Right ventricle myocardium inferior (tissue), 1 donor: Measurements from ENCODE around the gene MARS2. TPM values are rescaled to one million over a fixed set of nuclear protein-coding genes. Genes with fewer than 3 reads are reported as not detected.
"Not testable (repeated sequence)": the region's sequence is repeated elsewhere in the genome, so short reads cannot be mapped to it uniquely, and the experiment has no call there.

Source experiments
- ATAC-seq: fragments of 200-7000 bp; cut with Tn5 transposase; one replicate; pipeline ENCODE4 v1.9.1; 2020; ENCODE audit warnings: mild to moderate bottlenecking, moderate library complexity
- DNase-seq: peaks from one replicate; pipeline ENCODE4 v3.0.0; 2021; ENCODE audit errors: missing footprints
- intact Hi-C: fragments of 100-400 bp; cut with DNase I; formaldehyde crosslinking; loops from one replicate; pipeline ENCODE4 v1.11.0; 2022
- long read RNA-seq: library from polyadenylated mRNA; unstranded; transcript quantifications from one replicate; pipeline ENCODE4 v2.0.0, GENCODE V29; 2021
- total RNA-seq: library from RNA; stranded (reverse); fragmentation: NEBNext Ultra II Directional; extraction: Animal tissue kit (Norgen Biotek cat#: 25700); gene quantifications from one replicate; pipeline ENCODE4 v1.2.1, GENCODE V29; 2021
- donor health status: DM: no; HTN: yes; CAD: no; lungs with severe emphysema.

Gene MARS2
- 7.5 TPM for total RNA-seq
- long read RNA-seq, transcript MARS2-201 (1 exons, 3,019 nt), result major isoform, 5 of 5 reads
- long read RNA-seq, partial matches to known transcripts, result 0 of 5 reads
- long read RNA-seq, other reads (novel, unspliced or antisense), result 0 of 5 reads

DNA sequence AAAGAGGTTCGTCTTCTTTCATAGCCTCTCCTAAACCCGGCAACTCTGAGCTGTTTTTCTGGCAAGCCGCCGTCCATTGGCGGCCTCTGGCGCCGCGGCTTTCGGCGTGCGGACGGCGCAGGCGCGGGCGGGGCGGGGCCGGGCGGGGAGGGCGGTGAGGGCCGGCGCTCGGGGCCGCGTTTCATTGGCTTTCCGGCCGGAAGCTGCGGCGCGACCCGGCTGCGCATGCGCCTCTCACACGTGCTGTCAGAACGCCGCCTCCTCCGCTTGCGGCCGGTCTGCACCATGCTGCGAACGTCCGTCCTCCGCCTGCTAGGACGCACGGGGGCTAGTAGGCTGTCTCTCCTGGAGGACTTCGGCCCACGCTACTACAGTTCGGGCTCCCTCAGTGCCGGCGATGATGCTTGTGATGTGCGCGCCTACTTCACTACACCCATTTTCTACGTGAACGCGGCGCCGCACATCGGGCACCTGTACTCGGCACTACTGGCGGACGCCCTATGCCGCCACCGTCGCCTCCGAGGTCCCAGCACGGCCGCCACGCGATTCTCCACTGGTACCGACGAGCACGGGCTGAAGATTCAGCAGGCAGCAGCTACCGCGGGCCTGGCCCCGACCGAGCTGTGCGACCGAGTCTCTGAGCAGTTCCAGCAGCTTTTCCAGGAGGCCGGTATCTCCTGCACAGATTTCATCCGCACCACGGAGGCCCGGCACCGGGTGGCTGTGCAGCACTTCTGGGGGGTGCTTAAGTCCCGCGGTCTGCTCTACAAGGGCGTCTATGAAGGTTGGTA lies at the start of gene MARS2:
Gene MARS2, plus strand, starts transcription at position 249 of the 791 bp plus-strand sequence. Its CDS starts 37 bp downstream, at position 286.
- DNase-seq (peak; percentile 97), ATAC-seq (peak; percentile 96)
- intact Hi-C loops, result loop anchor here (5.0 to 10.0 kb wide), 4 partner anchors 191 to 592 kb away; partner anchors contain the start of genes COQ10B and MOB4

DNA sequence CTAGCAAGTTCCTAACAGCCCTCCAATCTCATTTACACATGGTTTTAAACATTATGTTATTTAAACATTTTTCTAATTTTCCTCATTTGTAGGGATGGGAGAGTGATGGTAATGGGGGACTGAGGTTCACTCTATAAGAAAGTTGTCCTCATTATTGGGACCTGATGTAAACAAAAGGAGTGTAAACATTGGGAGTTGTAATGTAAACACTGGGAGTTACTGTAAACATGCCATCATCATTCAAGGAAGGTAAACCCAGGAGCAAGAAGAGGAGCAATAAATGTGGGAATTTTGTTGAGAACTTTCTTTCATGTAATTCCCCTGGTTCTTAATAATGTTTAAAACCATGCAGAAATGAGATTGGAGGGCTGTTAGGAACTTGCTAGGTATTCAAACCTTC lies 47.6 kb upstream of the MARS2 start:
- no peak for ATAC-seq
- DNase-seq, result no peak
- intact Hi-C loops, result no loop called here

DNA sequence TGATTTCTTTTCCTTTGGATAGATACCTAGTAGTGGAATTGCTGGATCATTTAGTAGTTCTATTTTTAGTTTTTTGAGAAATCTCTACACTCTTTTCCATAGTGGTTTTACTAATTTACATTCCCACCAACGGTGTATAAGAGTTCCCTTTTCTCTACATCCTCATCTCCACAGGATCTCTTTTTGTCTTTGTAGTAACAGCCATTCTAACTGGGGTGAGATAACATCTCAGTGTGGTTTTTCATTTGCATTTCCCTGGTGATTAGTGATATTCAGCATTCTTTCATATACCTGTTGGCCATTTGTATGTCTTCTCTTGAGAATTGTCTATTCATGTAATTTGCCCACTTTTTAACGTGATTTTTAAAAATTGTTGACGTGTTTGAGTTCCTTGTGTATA lies 43.5 kb upstream of the MARS2 start:
- intact Hi-C loops, result no loop called here
- DNase-seq, result no peak
- no peak for ATAC-seq

DNA sequence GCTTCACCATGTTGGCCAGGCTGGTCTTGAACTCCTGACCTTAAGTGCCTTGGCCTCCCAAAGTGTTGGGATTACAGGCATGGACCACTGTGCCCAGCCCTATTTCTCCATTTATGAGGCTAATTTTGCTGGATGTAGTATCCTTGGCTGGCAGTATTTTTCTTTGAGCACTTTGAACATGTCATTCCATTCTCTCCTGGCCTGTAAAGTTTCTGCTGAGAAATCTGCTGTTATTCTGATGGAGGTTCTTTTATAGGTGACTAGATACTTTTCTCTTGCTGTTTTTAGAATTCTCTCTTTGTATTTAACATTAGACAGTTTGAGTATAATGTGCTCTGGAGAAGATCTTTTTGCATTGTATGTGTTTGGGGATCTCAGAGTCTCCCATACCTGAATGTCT lies 38.9 kb upstream of the MARS2 start:
- ATAC-seq (no peak), DNase-seq (no peak)
- intact Hi-C loops, result no loop called here

DNA sequence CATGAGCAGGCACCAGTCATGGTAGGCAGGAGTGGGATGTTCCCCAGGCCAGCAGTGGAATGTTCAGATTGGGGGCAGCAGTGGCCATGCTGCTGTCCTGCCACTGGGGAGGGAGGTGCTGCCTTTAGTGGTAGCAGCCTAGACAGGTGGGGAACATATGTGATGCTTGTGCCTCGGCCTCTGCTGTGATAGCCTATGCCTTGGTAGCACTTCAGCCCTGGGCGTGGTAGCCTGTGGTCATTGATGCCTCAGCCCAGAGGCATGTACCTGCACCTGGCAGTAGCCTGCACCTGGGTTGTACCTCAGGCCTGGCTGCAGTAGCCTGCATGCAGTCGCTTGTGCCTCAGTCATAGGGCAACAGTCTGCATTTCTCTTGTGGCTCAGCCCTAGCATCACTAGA lies 36.9 kb upstream of the MARS2 start:
- ATAC-seq (no peak), DNase-seq (peak; percentile 70)
- intact Hi-C loops, result no loop called here

DNA sequence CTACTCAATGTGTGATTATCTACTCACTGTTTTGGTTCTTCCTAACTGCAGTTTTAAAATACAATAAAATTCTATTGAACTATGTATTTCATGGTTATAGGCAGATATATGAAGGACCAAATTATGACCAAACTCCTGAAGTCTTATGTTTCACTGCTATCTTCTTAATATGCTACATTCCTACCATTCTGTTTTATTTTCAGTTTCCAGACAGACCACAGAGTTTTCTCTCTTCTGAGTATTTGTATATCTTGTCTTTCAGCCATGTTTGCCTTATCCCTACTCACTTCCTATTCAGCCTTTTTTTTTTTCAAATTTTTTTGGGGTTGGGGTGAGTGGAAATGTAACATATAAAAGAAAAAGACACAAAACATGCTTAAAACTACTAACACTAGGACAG lies 36.1 kb upstream of the MARS2 start:
- no peak for ATAC-seq
- intact Hi-C loops, result no loop called here
- DNase-seq, result no peak

DNA sequence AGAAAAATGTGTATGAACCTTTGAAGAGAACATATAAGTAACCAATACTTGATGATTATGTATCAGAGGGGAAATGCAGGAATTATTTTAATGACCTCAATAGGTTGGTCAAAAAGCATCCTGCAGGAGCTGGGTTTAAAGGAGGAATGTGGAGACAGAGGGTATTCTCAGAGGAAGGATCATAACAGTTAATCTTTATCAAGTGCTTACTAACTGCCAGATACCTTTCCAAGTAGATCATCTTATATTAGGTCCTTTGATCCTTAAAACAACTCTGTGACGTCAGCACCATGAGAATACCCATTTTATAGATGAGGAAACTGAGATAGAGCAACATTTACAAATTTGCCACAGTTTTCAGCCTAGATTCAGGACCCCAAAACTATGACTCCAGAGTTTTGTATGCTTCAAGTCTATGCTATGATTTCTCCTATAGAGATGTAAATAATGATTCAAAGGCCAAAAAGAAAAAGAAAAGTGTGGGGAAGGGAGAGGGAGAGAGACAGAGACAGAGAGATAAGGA lies 32.7 kb upstream of the MARS2 start:
- intact Hi-C loops, result no loop called here
- no peak for ATAC-seq

DNA sequence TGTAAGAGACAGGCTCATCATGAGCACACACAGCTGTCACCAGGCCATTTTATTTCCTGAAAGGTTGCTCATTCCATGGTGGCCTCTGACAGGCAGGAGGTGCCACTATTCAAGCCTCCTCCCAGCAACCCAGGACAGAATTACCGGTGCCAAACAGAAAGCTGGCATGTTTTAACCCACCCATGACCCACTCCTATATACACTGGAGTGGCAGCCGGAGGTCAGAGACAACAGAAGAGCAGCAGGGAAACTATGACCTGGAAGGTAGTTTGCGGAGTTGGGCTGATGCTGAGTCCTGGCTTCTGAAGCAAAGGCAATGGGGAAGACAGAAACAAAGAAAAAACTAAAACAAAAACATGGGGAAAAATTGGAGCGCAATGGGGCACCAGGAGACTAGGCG lies 32.1 kb upstream of the MARS2 start:
- intact Hi-C loops, result no loop called here
- no peak for ATAC-seq
- no peak for DNase-seq

More for the DNA sequence above, 32.7 kb upstream of the MARS2 start:
- no peak for DNase-seq

DNA sequence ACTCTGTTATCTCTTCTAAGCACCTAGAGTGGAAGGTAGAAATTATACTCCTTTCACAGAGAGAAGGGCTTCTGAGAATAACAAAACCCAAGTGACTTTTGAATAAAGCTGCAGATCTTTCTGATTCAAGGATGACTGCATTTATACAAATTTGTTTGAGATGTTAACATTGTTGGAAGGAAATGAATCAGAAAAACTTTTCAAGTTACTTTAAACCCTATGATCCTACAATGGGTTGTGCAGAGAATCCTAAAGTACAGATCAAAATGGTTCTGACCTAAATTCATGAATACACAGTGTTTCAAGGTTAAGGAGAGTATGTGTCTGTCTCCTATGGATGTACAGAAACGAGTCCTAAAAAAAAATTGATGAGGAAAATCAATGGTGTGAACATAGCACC lies 31.6 kb upstream of the MARS2 start:
- DNase-seq, result no peak
- intact Hi-C loops, result no loop called here
- no peak for ATAC-seq

DNA sequence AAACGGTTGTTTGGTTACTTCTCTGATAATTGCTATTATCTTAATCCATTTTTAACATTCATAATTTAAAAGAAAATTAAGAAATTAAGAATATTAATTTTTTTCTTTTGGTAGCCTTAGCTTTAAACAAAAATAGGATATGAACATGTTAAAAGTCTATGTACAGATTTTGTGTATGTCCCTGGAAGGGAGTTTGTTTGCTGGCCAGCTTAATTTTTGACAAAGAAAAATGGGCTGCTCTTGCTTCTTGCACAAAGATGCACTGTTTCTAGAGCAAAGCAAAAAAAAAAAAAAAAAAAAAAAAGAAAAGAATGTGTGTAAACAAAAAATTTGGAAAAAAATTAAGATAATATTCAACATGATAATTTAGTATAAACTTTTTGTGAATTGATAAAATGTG lies 31.1 kb upstream of the MARS2 start:
- ATAC-seq (no peak), DNase-seq (no peak)
- intact Hi-C loops, result no loop called here

DNA sequence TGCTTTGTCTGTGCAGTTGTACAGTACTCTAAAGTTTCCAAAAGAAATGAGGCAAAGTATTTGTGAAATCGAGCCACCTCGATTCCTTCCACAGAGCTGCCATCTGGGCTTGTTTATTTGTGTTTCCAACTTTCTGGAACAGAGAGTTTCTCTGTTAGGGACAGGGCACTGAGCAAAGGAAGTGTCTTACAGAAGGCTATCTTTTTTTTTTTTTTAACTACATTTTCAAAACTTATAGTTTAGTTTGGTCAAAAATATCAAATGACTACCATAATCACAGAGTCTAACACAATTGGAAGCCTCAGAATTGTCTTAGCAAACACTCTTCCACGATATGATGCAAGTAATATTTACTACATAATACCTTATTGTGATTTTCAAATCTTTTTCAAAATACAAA lies 30.6 kb upstream of the MARS2 start:
- peak; percentile 45 for ATAC-seq
- DNase-seq, result no peak
- intact Hi-C loops, result no loop called here

DNA sequence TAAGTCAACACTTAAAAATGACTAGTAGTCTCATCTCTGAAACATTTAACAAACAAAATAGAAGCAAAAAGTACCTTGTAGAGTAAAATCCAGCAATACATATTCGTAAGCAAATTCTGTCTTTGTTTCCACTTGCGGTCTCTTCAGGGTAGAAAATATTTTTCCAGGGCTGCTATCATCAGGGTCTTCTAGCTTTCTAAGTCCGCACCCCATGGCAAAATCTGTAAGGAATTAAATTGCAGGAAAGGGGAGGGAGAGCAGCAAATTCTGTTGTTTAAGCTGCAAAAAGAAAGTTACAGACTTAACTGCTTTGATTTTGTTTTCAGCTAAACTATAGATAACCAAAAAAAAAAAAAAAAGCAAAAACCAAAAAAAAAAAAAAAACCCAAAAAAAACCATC lies 29.9 kb upstream of the MARS2 start, which contains the start of gene RFTN2:
Gene RFTN2, minus strand, starts transcription at position 342 of the 400 bp plus-strand sequence. Its CDS starts 129 bp downstream, at position 213.
- no peak for DNase-seq
- intact Hi-C loops, result no loop called here
- no peak for ATAC-seq

DNA sequence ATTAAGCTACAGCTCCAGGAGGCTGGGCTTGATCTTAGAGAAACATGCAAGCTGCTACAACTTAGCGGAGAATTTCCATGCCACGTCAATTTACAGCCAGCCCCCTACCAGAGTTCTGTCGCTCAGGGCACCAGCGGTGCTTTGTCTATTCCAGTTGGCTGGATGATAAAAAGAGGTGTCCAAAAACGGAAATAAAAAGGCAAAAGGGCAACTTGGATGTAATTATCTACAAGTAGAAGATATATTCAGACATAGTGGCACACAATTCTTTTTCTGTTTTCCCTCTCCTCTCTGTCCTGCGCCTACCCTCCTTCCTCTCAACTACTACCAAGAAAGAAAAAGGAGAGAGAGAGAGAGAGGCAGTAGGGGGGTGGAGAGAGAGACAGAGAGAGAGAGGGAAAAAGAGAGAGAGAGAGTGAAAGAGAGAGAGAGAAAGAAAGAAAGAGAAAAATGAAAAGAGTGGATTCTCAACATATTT lies 29.4 kb upstream of the MARS2 start:
- intact Hi-C loops, result no loop called here
- ATAC-seq (peak; percentile 64), DNase-seq (no peak)

DNA sequence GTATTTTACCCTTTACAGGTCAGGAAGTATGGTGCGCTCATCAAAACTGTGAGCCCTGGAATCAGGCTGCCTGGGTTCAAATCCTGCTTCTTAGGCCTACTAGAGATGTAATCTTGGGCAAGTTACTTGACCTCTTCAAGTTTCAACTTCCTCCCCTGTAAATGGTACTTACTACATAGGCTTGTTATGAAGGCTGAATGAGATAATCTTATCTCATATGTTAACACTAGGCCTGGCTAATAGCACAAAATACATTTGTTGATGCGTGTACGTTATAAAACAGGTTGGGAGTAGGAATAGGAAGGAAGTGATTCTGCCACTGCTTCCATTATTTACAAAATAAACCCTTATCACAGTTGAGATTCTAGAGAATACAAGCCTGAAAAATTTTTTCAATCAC lies 28.1 kb upstream of the MARS2 start:
- intact Hi-C loops, result no loop called here
- no peak for ATAC-seq

DNA sequence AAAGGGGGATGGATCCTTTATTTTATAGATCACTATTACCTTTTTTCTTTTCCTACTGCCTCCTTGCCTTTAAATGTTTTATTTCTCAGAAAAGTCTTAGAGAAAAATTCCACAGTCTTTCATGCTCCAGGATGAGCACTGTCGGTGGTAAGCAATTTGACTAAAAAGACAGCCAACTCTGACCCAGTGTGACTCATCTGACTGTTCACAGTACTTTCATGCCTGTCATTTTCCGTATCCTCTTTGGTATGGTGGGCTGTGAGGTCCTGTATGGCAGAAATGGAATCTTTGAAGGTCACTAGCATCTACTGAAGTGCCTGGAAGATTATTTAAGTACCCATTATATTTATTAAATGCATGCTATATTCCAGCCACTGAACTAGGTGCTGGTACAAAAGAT lies 27.7 kb upstream of the MARS2 start:
- intact Hi-C loops, result no loop called here
- no peak for ATAC-seq
- DNase-seq, result no peak

More for the DNA sequence above, 28.1 kb upstream of the MARS2 start:
- no peak for DNase-seq

DNA sequence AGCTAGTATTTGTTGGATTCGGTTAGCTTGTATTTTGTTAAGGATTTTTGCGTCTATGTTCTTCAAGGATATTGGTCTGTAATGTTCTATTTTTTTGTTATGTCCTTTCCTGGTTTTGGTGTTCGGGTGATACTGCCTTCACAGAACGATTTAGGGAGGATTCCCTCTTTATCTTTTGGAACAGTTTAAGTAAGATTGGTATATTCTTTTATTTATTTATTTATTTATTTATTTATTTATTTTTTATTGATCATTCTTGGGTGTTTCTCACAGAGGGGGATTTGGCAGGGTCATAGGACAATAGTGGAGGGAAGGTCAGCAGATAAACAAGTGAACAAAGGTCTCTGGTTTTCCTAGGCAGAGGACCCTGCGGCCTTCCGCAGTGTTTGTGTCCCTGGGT lies 10.0 kb upstream of the MARS2 start:
- ATAC-seq, intact Hi-C loops, DNase-seq: not testable (repeated sequence)

DNA sequence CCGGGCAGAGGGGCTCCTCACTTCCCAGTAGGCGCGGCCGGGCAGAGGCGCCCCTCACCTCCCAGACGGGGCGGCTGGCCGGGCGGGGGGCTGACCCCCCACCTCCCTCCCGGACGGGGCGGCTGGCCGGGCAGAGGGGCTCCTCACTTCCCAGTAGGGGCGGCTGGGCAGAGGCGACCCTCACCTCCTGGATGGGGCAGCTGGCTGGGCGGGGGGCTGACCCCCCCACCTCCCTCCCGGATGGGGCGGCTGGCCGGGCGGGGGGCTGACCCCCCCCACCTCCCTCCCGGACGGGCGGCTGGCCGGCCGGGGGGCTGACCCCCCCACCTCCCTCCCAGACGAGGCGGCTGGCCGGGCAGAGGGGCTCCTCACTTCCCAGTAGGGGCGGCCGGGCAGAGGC lies 9.2 kb upstream of the MARS2 start:
- ATAC-seq, intact Hi-C loops, DNase-seq: not testable (repeated sequence)

DNA sequence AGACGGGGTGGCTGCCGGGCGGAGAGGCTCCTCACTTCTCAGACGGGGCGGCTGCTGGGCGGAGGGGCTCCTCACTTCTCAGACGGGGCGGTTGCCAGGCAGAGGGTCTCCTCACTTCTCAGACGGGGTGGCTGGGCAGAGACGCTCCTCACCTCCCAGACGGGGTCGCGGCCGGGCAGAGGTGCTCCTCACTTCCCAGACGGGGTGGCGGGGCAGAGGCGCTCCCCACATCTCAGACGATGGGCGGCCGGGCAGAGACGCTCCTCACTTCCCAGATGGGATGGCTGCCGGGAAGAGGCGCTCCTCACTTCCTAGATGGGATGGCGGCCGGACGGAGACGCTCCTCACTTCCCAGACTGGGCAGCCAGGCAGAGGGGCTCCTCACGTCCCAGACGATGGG lies 8.6 kb upstream of the MARS2 start:
- ATAC-seq, intact Hi-C loops, DNase-seq: not testable (repeated sequence)

DNA sequence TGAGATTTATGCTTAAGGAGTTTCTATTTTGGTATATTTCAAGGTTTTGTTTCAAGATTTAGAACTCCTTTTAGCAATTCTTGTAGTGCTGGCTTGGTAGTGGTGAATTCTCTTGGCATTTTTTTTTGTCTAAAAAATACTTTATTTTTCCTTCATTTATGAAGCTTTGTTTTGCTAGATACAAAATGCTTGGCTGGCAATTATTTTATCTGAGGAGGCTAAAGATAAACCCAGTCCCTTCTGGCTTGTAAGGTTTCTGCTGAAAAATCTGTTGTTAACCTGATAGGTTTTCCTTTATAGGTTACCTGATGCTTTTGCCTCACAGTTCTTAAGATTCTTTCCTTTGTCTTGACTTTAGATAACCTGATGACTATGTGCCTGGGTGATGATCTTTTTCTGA lies 5.4 kb upstream of the MARS2 start:
- ATAC-seq, DNase-seq: not testable (repeated sequence)
- intact Hi-C loops, result loop anchor here (10.0 kb wide), 2 partner anchors 185 to 435 kb away; partner anchors contain the start of gene MOB4

DNA sequence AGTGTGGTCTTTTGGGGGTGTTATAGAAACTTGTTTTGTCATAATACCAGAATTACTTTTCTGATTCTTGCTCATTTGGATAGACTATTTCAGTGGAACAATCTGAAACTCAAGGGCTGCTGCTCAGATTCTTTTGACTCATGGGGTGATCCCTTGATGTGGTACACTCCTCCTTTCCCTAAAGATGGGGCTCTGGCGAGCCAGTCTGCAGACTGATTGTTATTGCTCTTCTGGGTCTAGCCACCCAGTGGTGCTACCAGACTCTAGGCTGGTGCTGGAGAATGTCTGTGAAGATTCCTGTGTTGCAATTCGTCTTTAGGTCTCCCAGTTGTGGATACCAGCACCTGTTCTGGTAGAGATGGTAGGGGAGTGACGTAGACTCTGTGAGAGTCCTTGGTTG lies 4.2 kb upstream of the MARS2 start:
- intact Hi-C loops, result loop anchor here (10.0 kb wide), 2 partner anchors 186 to 434 kb away; partner anchors contain the start of gene MOB4

More for the DNA sequence above, 4.2 kb upstream of the MARS2 start:
- DNase-seq (no peak), ATAC-seq (no peak)
